Fibroblast of the conjunctiva (primary cell): ENCODE data around the gene TRIM49B.
"Not testable (repeated sequence)": the region's sequence is repeated elsewhere in the genome, so short reads cannot be mapped to it uniquely, and the experiment has no call there.

Source experiments
- DNase-seq: peaks from one replicate; pipeline ENCODE4 v3.0.0-alpha.2; 2010; ENCODE audit warnings: low read depth

Gene TRIM49B, protein sequence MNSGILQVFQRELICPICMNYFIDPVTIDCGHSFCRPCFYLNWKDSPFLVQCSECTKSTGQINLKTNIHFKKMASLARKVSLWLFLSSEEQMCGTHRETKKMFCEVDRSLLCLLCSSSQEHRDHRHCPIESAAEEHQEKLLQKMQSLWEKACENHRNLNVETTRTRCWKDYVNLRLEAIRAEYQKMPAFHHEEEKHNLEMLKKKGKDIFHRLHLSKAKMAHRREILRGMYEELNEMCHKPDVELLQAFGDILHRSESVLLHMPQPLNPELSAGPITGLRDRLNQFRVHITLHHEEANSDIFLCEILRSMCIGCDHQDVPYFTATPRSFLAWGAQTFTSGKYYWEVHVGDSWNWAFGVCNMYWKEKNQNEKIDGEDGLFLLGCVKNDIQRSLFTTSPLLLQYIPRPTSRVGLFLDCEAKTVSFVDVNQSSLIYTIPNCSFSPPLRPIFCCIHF

DNA sequence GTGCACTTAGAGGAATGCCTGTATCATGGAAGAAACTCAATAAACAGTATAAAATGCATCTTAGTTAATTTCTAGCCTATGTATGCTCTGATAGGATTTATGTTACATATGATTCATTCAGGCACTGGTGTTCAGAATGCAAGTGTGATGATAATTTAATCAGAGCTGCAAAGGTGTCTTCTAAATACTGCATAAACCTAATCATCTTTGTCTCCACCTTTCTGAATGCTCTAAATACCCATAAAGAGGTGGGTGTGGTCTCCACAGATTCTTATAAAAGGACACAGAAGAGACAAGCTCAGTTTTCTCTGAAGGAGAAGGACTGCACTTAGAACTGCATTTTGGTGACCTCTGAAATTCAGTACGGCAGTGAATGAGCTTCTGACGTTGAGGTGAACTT, at the start of gene TRIM49B:
Gene TRIM49B (plus strand): TSS at position 301 of the 400 bp plus-strand sequence. CDS start 2,777 bp downstream, outside the sequence.
- not testable (repeated sequence) for DNase-seq

DNA sequence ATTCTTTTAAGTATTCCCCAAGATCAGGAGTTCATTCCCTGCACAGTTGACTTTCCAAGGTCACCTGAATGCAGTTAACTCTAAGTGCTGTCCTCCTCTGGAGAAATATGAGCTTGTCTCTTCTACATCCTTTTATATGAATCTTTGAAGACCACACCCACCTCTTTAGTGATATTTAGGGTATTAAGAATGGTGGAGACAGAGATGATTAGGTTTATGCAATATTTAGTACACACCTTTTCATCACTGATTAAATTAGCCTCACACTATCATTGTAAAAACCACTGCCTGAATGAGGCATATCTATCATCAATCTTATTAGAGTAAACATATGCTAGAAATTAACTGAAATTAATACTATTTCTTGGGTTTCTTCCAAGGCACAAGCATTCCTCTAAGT, 44.8 kb upstream of the TRIM49B start, which contains the start of gene TRIM51G:
Gene TRIM51G (minus strand): TSS at position 101 of the 400 bp plus-strand sequence. CDS start 2,190 bp downstream, outside the sequence.
- not testable (repeated sequence) for DNase-seq

DNA sequence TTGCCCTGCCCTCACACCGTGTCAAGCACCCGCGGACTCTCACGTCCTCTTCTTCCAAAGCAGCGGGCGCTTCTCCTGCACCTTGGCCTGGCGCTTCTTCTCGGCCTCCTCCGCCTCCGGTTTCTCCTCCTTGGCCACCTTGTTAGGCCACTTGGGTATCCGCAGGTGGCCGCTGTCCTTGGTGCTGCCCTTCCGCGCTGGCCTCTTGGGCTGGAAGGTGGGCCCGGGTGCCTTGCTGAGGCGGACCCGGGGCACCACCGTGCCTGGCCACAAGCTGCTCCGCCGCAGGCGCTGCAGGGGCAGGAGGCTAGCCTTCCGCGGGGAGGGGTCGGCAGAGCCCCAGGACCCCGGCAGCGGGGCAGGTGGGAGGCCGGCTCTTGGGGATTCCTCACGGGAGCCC, 19.6 kb downstream of the TRIM49B start:
- not testable (repeated sequence) for DNase-seq

DNA sequence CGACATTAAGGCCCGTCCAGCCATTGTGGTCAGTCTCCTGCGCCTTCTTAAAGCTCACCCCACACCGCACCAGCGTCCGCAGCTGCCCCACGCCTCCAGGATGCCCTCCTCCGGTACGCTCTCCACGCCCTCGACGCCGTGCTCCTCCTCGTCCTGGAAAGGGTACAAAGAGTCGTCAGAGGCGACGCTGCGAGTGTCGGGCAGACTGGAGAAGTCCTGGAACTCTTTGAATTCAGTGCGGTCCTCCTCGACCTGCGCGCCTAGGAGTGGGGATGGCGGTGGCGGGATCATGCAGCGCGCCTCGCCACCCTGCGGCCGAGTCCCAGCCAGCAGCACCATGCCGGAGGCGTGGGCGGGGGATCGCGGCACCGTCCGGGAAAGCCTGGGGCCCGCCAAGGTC, 21.2 kb downstream of the TRIM49B start:
- not testable (repeated sequence) for DNase-seq

DNA sequence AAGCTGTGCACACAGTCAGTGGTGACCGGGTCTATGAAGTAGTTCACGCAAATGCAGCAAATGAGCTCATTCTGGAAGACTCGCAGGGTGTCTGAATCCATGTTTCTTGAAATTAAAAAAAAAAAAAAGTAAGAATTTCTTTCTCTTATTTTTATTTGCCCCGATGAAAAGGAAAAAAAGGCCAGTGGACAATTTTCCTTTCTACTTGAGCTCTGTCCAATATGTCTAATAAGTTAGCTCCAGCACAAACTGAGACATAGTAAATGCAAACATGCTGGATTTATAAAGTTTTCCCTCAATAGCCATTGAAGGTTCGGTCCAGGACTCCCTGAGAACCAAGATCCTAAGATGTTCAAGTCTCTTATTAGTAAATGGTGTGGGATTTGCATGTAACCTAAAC, 30.4 kb downstream of the TRIM49B start, which contains the start of gene TRIM64C:
Gene TRIM64C (minus strand): TSS at position 101 of the 400 bp plus-strand sequence. CDS start 0 bp downstream, at position 101.
- not testable (repeated sequence) for DNase-seq

DNA sequence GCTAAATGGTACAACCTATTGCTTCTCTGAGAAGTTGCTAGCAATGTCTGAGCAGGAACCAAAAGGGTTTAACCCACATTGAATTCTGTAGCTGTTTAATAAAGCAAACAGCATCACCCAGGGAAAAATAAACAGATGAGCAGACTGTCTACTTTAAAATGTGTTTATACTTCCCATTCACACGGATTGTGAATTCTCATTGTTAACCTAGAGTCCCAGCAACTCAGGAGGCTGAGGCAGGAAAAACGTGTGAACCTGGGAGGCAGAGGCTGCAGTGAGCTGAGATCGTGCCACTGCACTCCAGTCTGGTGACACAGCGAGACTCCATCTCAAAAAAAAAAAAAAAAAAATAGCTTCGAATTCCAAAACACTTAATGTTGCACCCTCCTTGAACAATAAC, 41.3 kb downstream of the TRIM49B start:
- DNase-seq, result not testable (repeated sequence)
